HG03196 (cell line): Measurements from ENCODE around the gene COL27A1.

Experiments used
- ATAC-seq: cut with Tn5 transposase; IDR thresholded peaks from one replicate; pipeline ENCODE4 v1.9.1; 2021; ENCODE audit not compliant: unreplicated experiment

Gene COL27A1

GRCh38 chr9:114223564-114224246 is 68.4 kb downstream of the COL27A1 start:
- ATAC-seq = no peak

GRCh38 chr9:114224247-114224610 is 68.9 kb downstream of the COL27A1 start:
- ATAC-seq = no peak

- no peak for ATAC-seq
These were observed 70.3 kb downstream of the COL27A1 start for GRCh38 chr9:114225561-114226212.

- no peak for ATAC-seq
These were observed 71.1 kb downstream of the COL27A1 start for GRCh38 chr9:114226246-114227055.

- ATAC-seq = no peak
These were observed 72.1 kb downstream of the COL27A1 start for GRCh38 chr9:114227288-114228015.

- no peak for ATAC-seq
These were observed 72.9 kb downstream of the COL27A1 start for GRCh38 chr9:114228016-114228808.

GRCh38 chr9:114229295-114229694 is 74.0 kb downstream of the COL27A1 start:
- ATAC-seq = no peak

GRCh38 chr9:114230068-114230467 is 74.7 kb downstream of the COL27A1 start:
- ATAC-seq = no peak

- ATAC-seq = no peak
These were observed 75.9 kb downstream of the COL27A1 start for GRCh38 chr9:114231273-114231672.

GRCh38 chr9:114231719-114232449 is 76.5 kb downstream of the COL27A1 start:
- no peak for ATAC-seq

GRCh38 chr9:114233491-114234185 is 78.3 kb downstream of the COL27A1 start:
- ATAC-seq = no peak

GRCh38 chr9:114235033-114235661 is 79.8 kb downstream of the COL27A1 start:
- no peak for ATAC-seq

GRCh38 chr9:114236391-114237138 is 81.2 kb downstream of the COL27A1 start:
- ATAC-seq = no peak

- ATAC-seq = no peak
These were observed 81.9 kb downstream of the COL27A1 start for GRCh38 chr9:114237247-114237646.

GRCh38 chr9:114237781-114238180 is 82.4 kb downstream of the COL27A1 start:
- ATAC-seq = no peak

GRCh38 chr9:114238472-114238871 is 83.1 kb downstream of the COL27A1 start:
- no peak for ATAC-seq

- no peak for ATAC-seq
These were observed 83.8 kb downstream of the COL27A1 start for GRCh38 chr9:114238891-114239875.
